Measurements from ENCODE around the gene PIP5KL1. TPM values are rescaled to one million over a fixed set of nuclear protein-coding genes. Genes with fewer than 3 reads are reported as not detected.

The PIP5KL1 gene
- polyA plus RNA-seq, 3 donors: 0.31 to 0.57 (median 0.39) TPM

DNA sequence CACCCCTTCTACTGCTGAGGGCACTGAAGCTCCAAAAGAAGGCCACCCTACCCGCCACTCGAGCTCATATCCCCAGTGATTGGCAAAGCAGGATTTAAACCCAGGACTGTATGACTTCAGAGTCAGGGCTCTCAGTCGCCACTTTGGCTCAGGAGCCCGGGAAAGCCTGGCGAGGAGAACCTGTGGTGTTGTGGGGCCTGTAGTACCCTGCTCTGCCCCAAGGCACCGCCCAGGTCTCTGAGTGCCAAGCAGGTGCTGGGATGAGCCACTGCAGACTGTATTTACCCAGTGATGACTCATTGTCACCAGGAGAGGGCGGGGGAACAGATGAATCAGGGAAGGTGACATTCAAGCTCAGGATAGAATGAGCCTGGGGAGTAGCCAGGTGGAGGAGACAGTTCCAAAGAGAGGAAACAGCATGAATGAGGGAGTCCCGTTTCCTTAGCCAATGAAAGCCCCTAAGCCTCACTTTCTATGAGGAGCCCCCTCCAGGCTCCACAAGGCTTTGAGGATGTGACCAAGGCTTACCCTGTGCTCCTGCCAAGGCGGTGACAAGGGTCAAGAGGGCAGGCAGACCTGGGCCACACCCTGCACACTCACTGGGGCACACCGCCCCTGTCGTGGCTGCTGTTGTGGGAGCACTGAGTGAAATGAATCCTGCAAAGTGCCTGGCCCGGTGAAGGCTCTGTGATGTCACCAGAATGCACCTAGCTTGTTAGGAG lies 24.9 kb upstream of the PIP5KL1 start:
- peak in 1 of 3 donors; percentile 53 for DNase-seq
- Histone ChIP-seq H4K20me1 (ENCODE audit: insufficient read depth, low read length) (no peaks in the 10 kb centered on the region), H3K9ac (ENCODE audit: insufficient read depth, low read length, poor library complexity, severe bottlenecking) (no peak overlapping the region), H3K4me2 (replicated peaks; ENCODE audit: extremely low read depth, low read length, poor library complexity, severe bottlenecking) (no peak overlapping the region), H3K9me3 (replicated peaks in 1 of 2; ENCODE audit: control insufficient read depth in 1 of 2, insufficient read depth in 1 of 2, low read length in 2 of 2) (no peaks in the 10 kb centered on the region), H3K79me2 (ENCODE audit: insufficient read depth, low read length) (no peaks in the 10 kb centered on the region), H3K27me3 (ENCODE audit: control insufficient read depth in 2 of 2, insufficient read depth in 2 of 2, low read length in 2 of 2) (no peaks in the 10 kb centered on the region), H3K27ac (ENCODE audit: low read depth in 1 of 2, low read length in 2 of 2) (no peak overlapping the region), H3K36me3 (replicated peaks in 1 of 2; ENCODE audit: control insufficient read depth in 1 of 2, insufficient read depth in 2 of 2, low read length in 2 of 2) (no peaks in the 10 kb centered on the region), H3K4me1 (ENCODE audit: control insufficient read depth in 1 of 2, insufficient read depth in 2 of 2, low read length in 2 of 2) (peaks cover 0 to 7% of the 10 kb centered on the region in 2 donors), H2AFZ (ENCODE audit: insufficient read depth, low read depth, low read length, poor library complexity, severe bottlenecking) (no peak overlapping the region), H3K4me3 (replicated peaks in 1 of 3; ENCODE audit: low read depth in 2 of 3, low read length in 3 of 3) (no peak overlapping the region)
- peak; percentile 13 for TF ChIP-seq CTCF (IDR thresholded peaks at IDR 0.05)
- no peak overlapping the region for H3K4me3 Mint-ChIP-seq
- no peaks in the 10 kb centered on the region for H3K36me3 Mint-ChIP-seq
- H3K9me3 Mint-ChIP-seq: peaks cover 0 to 1% (median 0%) of the 10 kb centered on the region in 7 donors
- peaks cover 6% of the 10 kb centered on the region for H3K4me1 Mint-ChIP-seq
- intact Hi-C loops (cut with micrococcal nuclease): no loop called here
- peaks cover 0 to 5% (median 1%) of the 10 kb centered on the region in 3 donors for H3K27me3 Mint-ChIP-seq (ENCODE audit: low read depth in 3 of 3)
- peak overlapping the region in 3 of 7 donors; percentile 27 to 32 (median 31) for H3K27ac Mint-ChIP-seq
- 61% methylated on average over 10 of the region's 12 CpGs for WGBS (ENCODE audit: insufficient coverage)

DNA sequence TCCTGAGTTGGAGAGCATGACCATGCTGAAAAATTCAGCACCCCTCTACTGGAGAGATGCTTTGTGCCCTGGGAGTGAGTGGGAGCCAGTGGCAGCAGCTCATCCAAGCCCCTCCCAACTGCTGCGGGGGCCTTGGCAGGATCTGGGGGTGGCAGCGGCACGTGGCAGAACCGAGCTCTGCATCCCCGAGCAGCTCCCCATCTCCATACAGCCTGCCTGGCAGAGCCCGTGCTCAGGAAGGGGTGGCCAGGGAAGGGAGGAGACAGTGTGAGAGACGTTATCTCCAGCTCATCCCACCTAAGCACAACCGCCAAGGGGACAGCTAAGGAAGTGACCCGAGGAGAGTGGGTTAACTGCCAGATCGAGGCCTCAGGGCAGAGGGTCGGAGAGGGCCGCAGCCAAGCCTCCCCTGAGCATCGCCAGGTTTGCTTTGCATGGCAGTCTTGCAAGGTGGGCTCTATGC lies 24.3 kb upstream of the PIP5KL1 start:
- Histone ChIP-seq H2AFZ (ENCODE audit: insufficient read depth, low read depth, low read length, poor library complexity, severe bottlenecking) (no peak overlapping the region), H3K79me2 (ENCODE audit: insufficient read depth, low read length) (no peaks in the 10 kb centered on the region), H3K4me1 (ENCODE audit: control insufficient read depth in 1 of 2, insufficient read depth in 2 of 2, low read length in 2 of 2) (peaks cover 0 to 7% of the 10 kb centered on the region in 2 donors), H3K9ac (ENCODE audit: insufficient read depth, low read length, poor library complexity, severe bottlenecking) (no peak overlapping the region), H3K4me3 (replicated peaks in 1 of 3; ENCODE audit: low read depth in 2 of 3, low read length in 3 of 3) (no peak overlapping the region), H3K9me3 (replicated peaks in 1 of 2; ENCODE audit: control insufficient read depth in 1 of 2, insufficient read depth in 1 of 2, low read length in 2 of 2) (no peaks in the 10 kb centered on the region), H3K36me3 (replicated peaks in 1 of 2; ENCODE audit: control insufficient read depth in 1 of 2, insufficient read depth in 2 of 2, low read length in 2 of 2) (no peaks in the 10 kb centered on the region), H3K27ac (ENCODE audit: low read depth in 1 of 2, low read length in 2 of 2) (no peak overlapping the region), H3K27me3 (ENCODE audit: control insufficient read depth in 2 of 2, insufficient read depth in 2 of 2, low read length in 2 of 2) (no peaks in the 10 kb centered on the region), H4K20me1 (ENCODE audit: insufficient read depth, low read length) (no peaks in the 10 kb centered on the region), H3K4me2 (replicated peaks; ENCODE audit: extremely low read depth, low read length, poor library complexity, severe bottlenecking) (no peak overlapping the region)
- TF ChIP-seq CTCF (IDR thresholded peaks at IDR 0.05): no peak
- intact Hi-C loops (cut with micrococcal nuclease): no loop called here
- peaks cover 0 to 1% (median 0%) of the 10 kb centered on the region in 7 donors for H3K9me3 Mint-ChIP-seq
- H3K4me3 Mint-ChIP-seq: no peak overlapping the region
- no peak overlapping the region for H3K27ac Mint-ChIP-seq
- DNase-seq: no peak
- H3K36me3 Mint-ChIP-seq: peaks cover 0 to 3% of the 10 kb centered on the region in 2 donors
- peaks cover 6% of the 10 kb centered on the region for H3K4me1 Mint-ChIP-seq
- peaks cover 0 to 4% (median 1%) of the 10 kb centered on the region in 3 donors for H3K27me3 Mint-ChIP-seq (ENCODE audit: low read depth in 3 of 3)
- WGBS (ENCODE audit: insufficient coverage): 75% methylated on average over 6 of the region's 13 CpGs
